HCT116 (cell line): ENCODE data around the gene OR2T11. TPM values are rescaled to one million over a fixed set of nuclear protein-coding genes. Genes with fewer than 3 reads are reported as not detected.

Source experiments
- ATAC-seq: fragments of 200-7000 bp; cut with Tn5 transposase; 2 replicates; pipeline ENCODE4 v1.9.1; 2020; ENCODE audit warnings: mild to moderate bottlenecking, moderate library complexity
- BruUV-seq: library from RNA; stranded (reverse); fragments of 400-500 nt; replicated peaks from 2 replicates; lab custom pipeline; 2021; lab: Mats Ljungman, UMichigan
- CTCF ChIA-PET: fragments of 300-600 bp; sonication (Branson Sonifier 250); formaldehyde crosslinking; loops from one replicate; lab custom pipeline; 2021; ENCODE audit warnings: antibody characterized with exemption; lab: Charles Lee
- POLR2A ChIA-PET: fragments of 300-600, 350-600 bp; sonication (Branson Sonifier 250); formaldehyde crosslinking; loops from one replicate; lab custom pipeline; 2021; ENCODE audit warnings: antibody characterized with exemption; lab: Charles Lee
- RAD21 ChIA-PET, 2 experiments: fragments of 300-600 bp; sonication (Branson Sonifier 250); formaldehyde crosslinking; loops; one replicate each; lab custom pipeline; 2023; ENCODE audit warnings: low total read pairs in 2 of 2; ENCODE audit not compliant: uncharacterized antibody in 2 of 2, unreplicated experiment in 2 of 2, low non-redundant PET in 1 of 2; lab: Charles Lee
- DNase-seq: peaks from one replicate; pipeline ENCODE4 v3.0.0-alpha.2; 2010; ENCODE audit warnings: low read depth, low spot score
- H2AFZ ChIP-seq: fragments of 200-600 bp; shearing (Covaris generic), sonication (generic); 2 replicates; pipeline ENCODE4 v1.6.1; 2017; ENCODE audit warnings: low read depth, mixed run types, mixed read lengths, antibody characterized with exemption, low read length; ENCODE audit not compliant: poor library complexity, severe bottlenecking
- H3K27ac ChIP-seq: 2 replicates; pipeline ENCODE4 v1.5.1; 2012; ENCODE audit warnings: low read depth, low read length
- H3K27me3 ChIP-seq: fragments of 200-600 bp; sonication (generic); 2 replicates; pipeline ENCODE4 v1.6.1; 2016; ENCODE audit warnings: mixed run types, low read length, mixed read lengths; ENCODE audit not compliant: insufficient read depth
- H3K36me3 ChIP-seq, 2 experiments: fragments of 200-500 bp in 1 of 2; fragments of 200-600 bp in 1 of 2; sonication (Bioruptor generic) in 1 of 2; sonication (generic) in 1 of 2; 2 replicates each; pipeline versions ENCODE4 v1.5.1 to v1.6.1; 2014 to 2016; ENCODE audit warnings: low read length in 2 of 2, inconsistent platforms in 1 of 2, mixed read lengths in 1 of 2, mixed run types in 1 of 2; ENCODE audit not compliant: insufficient read depth in 2 of 2, control insufficient read depth in 1 of 2
- H3K4me1 ChIP-seq, 2 experiments: fragments of 200-600 bp in 1 of 2; sonication (generic) in 1 of 2; 2 replicates each; pipeline versions ENCODE4 v1.5.1 to v1.6.1; 2012 to 2017; ENCODE audit warnings: low read length in 2 of 2, inconsistent platforms in 1 of 2, mild to moderate bottlenecking in 1 of 2, mixed read lengths in 1 of 2, mixed run types in 1 of 2, moderate library complexity in 1 of 2; ENCODE audit not compliant: insufficient read depth in 2 of 2, control insufficient read depth in 1 of 2
- H3K4me2 ChIP-seq: fragments of 200-600 bp; sonication (generic); 2 replicates; pipeline ENCODE4 v1.6.1; 2017; ENCODE audit warnings: mixed run types, low read length, mixed read lengths
- H3K4me3 ChIP-seq, 2 experiments: fragments of 200-600 bp in 1 of 2; sonication (generic) in 1 of 2; replicated peaks in 1 of 2; 2 replicates each; pipeline ENCODE4 v1.5.1; 2011 to 2016; ENCODE audit warnings: low read length in 2 of 2, control low read depth in 1 of 2, low read depth in 1 of 2, mild to moderate bottlenecking in 1 of 2, mixed read lengths in 1 of 2, mixed run types in 1 of 2
- H3K79me2 ChIP-seq: fragments of 200-600 bp; sonication (generic); 2 replicates; pipeline ENCODE4 v1.6.1; 2017; ENCODE audit warnings: mild to moderate bottlenecking, mixed run types, low read length, moderate library complexity, mixed read lengths; ENCODE audit not compliant: insufficient read depth
- H3K9ac ChIP-seq: fragments of 200-600 bp; sonication (generic); 2 replicates; pipeline ENCODE4 v1.6.1; 2016; ENCODE audit warnings: low read length, mixed read lengths
- H3K9me2 ChIP-seq: fragments of 200-600 bp; sonication (generic), shearing (Covaris generic); 2 replicates; pipeline ENCODE4 v1.6.1; 2017; ENCODE audit warnings: mixed run types, mild to moderate bottlenecking, moderate library complexity; ENCODE audit not compliant: insufficient read depth
- H3K9me3 ChIP-seq, 2 experiments: fragments of 200-500 bp in 1 of 2; fragments of 200-600 bp in 1 of 2; sonication (Bioruptor generic) in 1 of 2; sonication (generic) in 1 of 2; 2 replicates each; pipeline ENCODE4 v1.6.1; 2014 to 2017; ENCODE audit warnings: low read length in 2 of 2, mixed read lengths in 2 of 2, inconsistent platforms in 1 of 2, low read depth in 1 of 2, mild to moderate bottlenecking in 1 of 2, mixed run types in 1 of 2, moderate library complexity in 1 of 2; ENCODE audit not compliant: control insufficient read depth in 1 of 2, insufficient read depth in 1 of 2
- H4K20me1 ChIP-seq: fragments of 200-600 bp; sonication (generic), shearing (Covaris generic); 2 replicates; pipeline ENCODE4 v1.6.1; 2017; ENCODE audit warnings: mixed run types, mild to moderate bottlenecking, moderate library complexity; ENCODE audit not compliant: insufficient read depth
- ATF3 ChIP-seq: IDR thresholded peaks from 2 replicates; pipeline ENCODE4 v1.6.1; 2012
- CBX3 ChIP-seq: IDR thresholded peaks from 2 replicates; pipeline ENCODE4 v1.6.1; 2012; ENCODE audit warnings: low read depth
- ELF1 ChIP-seq: IDR thresholded peaks from 2 replicates; pipeline ENCODE4 v1.6.1; 2012; ENCODE audit warnings: low read depth, borderline replicate concordance
- EZH2phosphoT487 ChIP-seq: fragments of 200-600 bp; IDR thresholded peaks from 2 replicates; pipeline ENCODE4 v1.6.1; 2018; ENCODE audit warnings: antibody characterized with exemption, borderline replicate concordance
- RAD21 ChIP-seq: IDR thresholded peaks from 2 replicates; pipeline ENCODE4 v1.6.1; 2012; ENCODE audit warnings: low read depth, mild to moderate bottlenecking
- REST ChIP-seq: IDR thresholded peaks from 2 replicates; pipeline ENCODE4 v1.6.1; 2012; ENCODE audit warnings: low read depth
- SP1 ChIP-seq: IDR thresholded peaks from 2 replicates; pipeline ENCODE4 v1.6.1; 2012; ENCODE audit warnings: low read depth
- TCF7L2 ChIP-seq: IDR thresholded peaks from 2 replicates; pipeline ENCODE4 v1.7.0; 2011; ENCODE audit warnings: borderline replicate concordance, inconsistent platforms; ENCODE audit not compliant: insufficient read depth, insufficient read length; ENCODE audit errors: extremely low read depth
- YY1 ChIP-seq: IDR thresholded peaks from 2 replicates; pipeline ENCODE4 v1.6.1; 2011; ENCODE audit warnings: low read length, low read depth, moderate library complexity, mild to moderate bottlenecking; ENCODE audit not compliant: insufficient replicate concordance; ENCODE audit errors: extremely low read depth
- intact Hi-C: fragments of 100-400 bp; cut with micrococcal nuclease; formaldehyde crosslinking; loops from 2 replicates; pipeline ENCODE4 v1.10.0; 2022
- total RNA-seq: library from RNA; stranded (reverse); gene quantifications from one replicate; pipeline ENCODE4 v1.2.1, GENCODE V29; 2021; ENCODE audit not compliant: unreplicated experiment

Gene OR2T11
- total RNA-seq, 1 experiment from 2014 or later: not detected

GRCh38 chr1:248631354-248632008, 3.4 kb downstream of the OR2T11 start:
- H3K9ac ChIP-seq: no peak overlapping the region
- no peaks in the 10 kb centered on the region for H3K9me3 ChIP-seq
- no TSS peak for BruUV-seq
- H3K27ac ChIP-seq: no peak overlapping the region
- TF ChIP-seq YY1: no peak
- no peak for TF ChIP-seq RAD21
- no peak for TF ChIP-seq TCF7L2
- no peak for TF ChIP-seq ATF3
- TF ChIP-seq EZH2phosphoT487: no peak
- TF ChIP-seq REST: no peak
- TF ChIP-seq CBX3: no peak
- no peak for TF ChIP-seq SP1
- no peak for TF ChIP-seq ELF1
- TF ChIP-seq, all 23 proteins: peak for 0
- H3K4me3 ChIP-seq: no peak overlapping the region
- H3K4me2 ChIP-seq: no peak overlapping the region
- no peaks in the 10 kb centered on the region for H4K20me1 ChIP-seq
- no peak overlapping the region for H2AFZ ChIP-seq
- H3K9me2 ChIP-seq: no peaks in the 10 kb centered on the region
- CTCF ChIA-PET: no interaction called here
- H3K27me3 ChIP-seq: no peaks in the 10 kb centered on the region
- no peaks in the 10 kb centered on the region for H3K79me2 ChIP-seq
- intact Hi-C loops: loop anchor here (5.0 kb wide), 1 partner anchor 174 kb away; no protein-coding TSS in a partner anchor
- DNase-seq (no peak), ATAC-seq (no peak)
- no peaks in the 10 kb centered on the region for H3K36me3 ChIP-seq
- RAD21 ChIA-PET: no interaction called here
- POLR2A ChIA-PET: no interaction called here
- H3K4me1 ChIP-seq: no peaks in the 10 kb centered on the region
